OCI-LY1 (cell line): ENCODE measurements around the gene AIF1L.

Source experiments
- H2AFZ ChIP-seq: fragments of 200-600 bp; sonication (generic), shearing (Covaris generic); 2 replicates; pipeline ENCODE4 v1.6.0; 2014; ENCODE audit warnings: antibody characterized with exemption, mild to moderate bottlenecking, low read length
- H3F3A ChIP-seq: fragments of 200-600 bp; sonication (generic), shearing (Covaris generic); 2 replicates; pipeline ENCODE4 v1.6.0; 2014; ENCODE audit warnings: mild to moderate bottlenecking, antibody characterized with exemption, low read length, moderate library complexity; ENCODE audit not compliant: insufficient read depth
- H3K27ac ChIP-seq: fragments of 200-600 bp; sonication (generic); 2 replicates; pipeline ENCODE4 v1.5.1; 2014; ENCODE audit warnings: low read length, mixed run types, mild to moderate bottlenecking, low read depth; ENCODE audit not compliant: poor library complexity, severe bottlenecking
- H3K27me3 ChIP-seq: fragments of 200-600 bp; sonication (generic); 2 replicates; pipeline ENCODE4 v1.6.0; 2014; ENCODE audit warnings: antibody characterized with exemption, mild to moderate bottlenecking, low read length, moderate library complexity; ENCODE audit not compliant: insufficient read depth
- H3K36me3 ChIP-seq: fragments of 200-600 bp; sonication (generic); 2 replicates; pipeline ENCODE4 v1.6.1; 2014; ENCODE audit warnings: mild to moderate bottlenecking, antibody characterized with exemption, low read length, moderate library complexity, mixed read lengths; ENCODE audit not compliant: insufficient read depth
- H3K4me1 ChIP-seq: fragments of 200-600 bp; sonication (generic); 2 replicates; pipeline ENCODE4 v1.5.1; 2014; ENCODE audit warnings: mild to moderate bottlenecking, low read length, moderate library complexity; ENCODE audit not compliant: insufficient read depth, severe bottlenecking
- H3K4me2 ChIP-seq: fragments of 200-600 bp; sonication (generic), shearing (Covaris generic); 2 replicates; pipeline ENCODE4 v1.6.1; 2014; ENCODE audit warnings: low read length
- H3K4me3 ChIP-seq: fragments of 200-600 bp; sonication (generic); 2 replicates; pipeline ENCODE4 v1.5.1; 2014; ENCODE audit warnings: low read length, low read depth, mild to moderate bottlenecking, mixed read lengths; ENCODE audit not compliant: poor library complexity, severe bottlenecking
- H3K79me2 ChIP-seq: fragments of 200-600 bp; shearing (Covaris generic); 2 replicates; pipeline ENCODE4 v1.6.1; 2016; ENCODE audit warnings: mixed run types, low read length, mixed read lengths; ENCODE audit not compliant: insufficient read depth
- H3K9ac ChIP-seq: fragments of 200-600 bp; sonication (generic), shearing (Covaris generic); 2 replicates; pipeline ENCODE4 v1.6.1; 2014; ENCODE audit warnings: mild to moderate bottlenecking, low read length, mixed read lengths
- H3K9me2 ChIP-seq: fragments of 200-600 bp; sonication (generic), shearing (Covaris generic); 2 replicates; pipeline ENCODE4 v1.6.1; 2014; ENCODE audit warnings: low read depth, mild to moderate bottlenecking, low read length, mixed read lengths
- H3K9me3 ChIP-seq: fragments of 200-600 bp; shearing (Covaris generic); 2 replicates; pipeline ENCODE4 v1.6.1; 2014; ENCODE audit warnings: low read length, mixed read lengths
- H4K20me1 ChIP-seq: fragments of 200-600 bp; sonication (generic), shearing (Covaris generic); 2 replicates; pipeline ENCODE4 v1.6.0; 2016; ENCODE audit warnings: mild to moderate bottlenecking, low read length; ENCODE audit not compliant: insufficient read depth
- CTCF ChIP-seq: fragments of 200-600 bp; sonication (generic), shearing (Covaris generic); IDR thresholded peaks from 2 replicates; pipeline ENCODE4 v1.5.1; 2017; ENCODE audit warnings: mild to moderate bottlenecking, antibody characterized with exemption, low read length, moderate library complexity, mixed read lengths
- EZH2 ChIP-seq: fragments of 200-600 bp; sonication (generic), shearing (Covaris generic); IDR thresholded peaks from 2 replicates; pipeline ENCODE4 v1.8.0; 2017; ENCODE audit warnings: borderline replicate concordance, mixed run types, mild to moderate bottlenecking, antibody characterized with exemption, low read length, moderate library complexity, mixed read lengths

The AIF1L gene

GRCh38 chr9:131094622-131095021 is 1.7 kb upstream of the AIF1L start:
- Histone ChIP-seq H3K9me2 (no peaks in the 10 kb centered on the region), H3F3A (no peaks in the 10 kb centered on the region), H4K20me1 (no peaks in the 10 kb centered on the region), H3K79me2 (no peaks in the 10 kb centered on the region), H3K27me3 (peaks cover 4% of the 10 kb centered on the region; the same call in 1 of the 2 replicates), H3K36me3 (no peaks in the 10 kb centered on the region), H3K4me2 (no peak overlapping the region), H2AFZ (no peak overlapping the region), H3K27ac (no peak overlapping the region), H3K9me3 (no peaks in the 10 kb centered on the region), H3K9ac (no peak overlapping the region), H3K4me3 (no peak overlapping the region), H3K4me1 (peaks cover 3% of the 10 kb centered on the region)
- no peak for TF ChIP-seq CTCF
- TF ChIP-seq EZH2 = no peak

GRCh38 chr9:131095666-131096268 is 564 bp upstream of the AIF1L start:
- no peak for TF ChIP-seq EZH2
- no peak for TF ChIP-seq CTCF
- H3K4me2 ChIP-seq = peak overlapping the region; percentile 48; the same call in 1 of the 2 replicates
- peaks cover 4% of the 10 kb centered on the region; the same call in 1 of the 2 replicates for H3K27me3 ChIP-seq

GRCh38 chr9:131097126-131097947 is 1.0 kb downstream of the AIF1L start:
- no peak overlapping the region for H3K9ac ChIP-seq
- H3K4me3 ChIP-seq = no peak overlapping the region
- H4K20me1 ChIP-seq = no peaks in the 10 kb centered on the region
- H3K4me2 ChIP-seq = no peak overlapping the region
- peaks cover 4% of the 10 kb centered on the region; the same call in 1 of the 2 replicates for H3K27me3 ChIP-seq
- H3K9me2 ChIP-seq = no peaks in the 10 kb centered on the region
- no peaks in the 10 kb centered on the region for H3K9me3 ChIP-seq
- H3K79me2 ChIP-seq = no peaks in the 10 kb centered on the region
- H3K27ac ChIP-seq = no peak overlapping the region
- no peaks in the 10 kb centered on the region for H3F3A ChIP-seq
- H3K4me1 ChIP-seq = peaks cover 3% of the 10 kb centered on the region
- H2AFZ ChIP-seq = no peak overlapping the region
- TF ChIP-seq CTCF = no peak
- H3K36me3 ChIP-seq = no peaks in the 10 kb centered on the region

More at GRCh38 chr9:131095666-131096268, 564 bp upstream of the AIF1L start:
- Histone ChIP-seq H3K9me2 (no peaks in the 10 kb centered on the region), H4K20me1 (no peaks in the 10 kb centered on the region), H3K79me2 (no peaks in the 10 kb centered on the region), H3F3A (no peaks in the 10 kb centered on the region), H2AFZ (no peak overlapping the region), H3K36me3 (no peaks in the 10 kb centered on the region), H3K9ac (no peak overlapping the region), H3K4me1 (peaks cover 3% of the 10 kb centered on the region), H3K9me3 (no peaks in the 10 kb centered on the region), H3K4me3 (peak overlapping the region; percentile 19), H3K27ac (no peak overlapping the region)
